Karpas-422 (cell line): ENCODE results near the gene WNT10A. TPM values are rescaled to one million over a fixed set of nuclear protein-coding genes. Genes with fewer than 3 reads are reported as not detected.

Experiments
- DNase-seq: peaks from one replicate; pipeline ENCODE4 v3.0.0-alpha.2; 2015
- H2AFZ ChIP-seq: fragments of 200-600 bp; sonication (generic); 2 replicates; pipeline ENCODE4 v1.6.1; 2014; ENCODE audit warnings: antibody characterized with exemption, low read length, mixed read lengths
- H3K27ac ChIP-seq: fragments of 200-600 bp; sonication (generic); 2 replicates; pipeline ENCODE4 v1.5.1; 2014; ENCODE audit warnings: mild to moderate bottlenecking, low read length, moderate library complexity
- H3K27me3 ChIP-seq: fragments of 200-600 bp; sonication (generic); 2 replicates; pipeline ENCODE4 v1.6.1; 2014; ENCODE audit warnings: low read length, mixed read lengths
- H3K36me3 ChIP-seq: fragments of 200-600 bp; sonication (generic); 2 replicates; pipeline ENCODE4 v1.6.1; 2014; ENCODE audit warnings: low read length, mixed read lengths; ENCODE audit not compliant: insufficient read depth
- H3K4me1 ChIP-seq: fragments of 200-600 bp; sonication (generic); 2 replicates; pipeline ENCODE4 v1.6.1; 2014; ENCODE audit warnings: mild to moderate bottlenecking, low read length, mixed read lengths
- H3K4me2 ChIP-seq: fragments of 200-600 bp; sonication (generic); 2 replicates; pipeline ENCODE4 v1.6.1; 2014; ENCODE audit warnings: low read length, low read depth, mild to moderate bottlenecking; ENCODE audit not compliant: poor library complexity, severe bottlenecking
- H3K4me3 ChIP-seq: fragments of 200-600 bp; sonication (generic); 2 replicates; pipeline ENCODE4 v1.5.1; 2014; ENCODE audit warnings: mild to moderate bottlenecking, antibody characterized with exemption, low read length, mixed read lengths
- H3K79me2 ChIP-seq: fragments of 200-600 bp; sonication (generic); 2 replicates; pipeline ENCODE4 v1.6.1; 2014; ENCODE audit warnings: mild to moderate bottlenecking, low read length, mixed read lengths
- H3K9ac ChIP-seq: fragments of 200-600 bp; sonication (generic); 2 replicates; pipeline ENCODE4 v1.6.0; 2014; ENCODE audit warnings: low read length
- H3K9me2 ChIP-seq: fragments of 200-600 bp; sonication (generic), shearing (Covaris generic); replicated peaks from 2 replicates; pipeline ENCODE4 v1.6.0; 2014; ENCODE audit warnings: mild to moderate bottlenecking, low read length, moderate library complexity; ENCODE audit not compliant: insufficient read depth
- H3K9me3 ChIP-seq: fragments of 300-700, 200-600 bp; sonication (generic); 2 replicates; pipeline ENCODE4 v1.6.1; 2014; ENCODE audit warnings: low read length, mixed read lengths
- H4K20me1 ChIP-seq: fragments of 200-600 bp; sonication (generic); 2 replicates; pipeline ENCODE4 v1.6.1; 2014; ENCODE audit warnings: mild to moderate bottlenecking, antibody characterized with exemption, low read length, low read depth; ENCODE audit not compliant: insufficient read depth
- total RNA-seq: library from RNA; depleted of rRNA; stranded (reverse); fragments of >200 nt; shearing (Covaris generic); gene quantifications from 2 replicates; pipeline ENCODE4 v1.2.3, GENCODE V29; 2014; ENCODE audit warnings: low replicate concordance; rRNA removed

Gene WNT10A
- 2.9 and 3.8 TPM in 2 replicates for total RNA-seq

DNA sequence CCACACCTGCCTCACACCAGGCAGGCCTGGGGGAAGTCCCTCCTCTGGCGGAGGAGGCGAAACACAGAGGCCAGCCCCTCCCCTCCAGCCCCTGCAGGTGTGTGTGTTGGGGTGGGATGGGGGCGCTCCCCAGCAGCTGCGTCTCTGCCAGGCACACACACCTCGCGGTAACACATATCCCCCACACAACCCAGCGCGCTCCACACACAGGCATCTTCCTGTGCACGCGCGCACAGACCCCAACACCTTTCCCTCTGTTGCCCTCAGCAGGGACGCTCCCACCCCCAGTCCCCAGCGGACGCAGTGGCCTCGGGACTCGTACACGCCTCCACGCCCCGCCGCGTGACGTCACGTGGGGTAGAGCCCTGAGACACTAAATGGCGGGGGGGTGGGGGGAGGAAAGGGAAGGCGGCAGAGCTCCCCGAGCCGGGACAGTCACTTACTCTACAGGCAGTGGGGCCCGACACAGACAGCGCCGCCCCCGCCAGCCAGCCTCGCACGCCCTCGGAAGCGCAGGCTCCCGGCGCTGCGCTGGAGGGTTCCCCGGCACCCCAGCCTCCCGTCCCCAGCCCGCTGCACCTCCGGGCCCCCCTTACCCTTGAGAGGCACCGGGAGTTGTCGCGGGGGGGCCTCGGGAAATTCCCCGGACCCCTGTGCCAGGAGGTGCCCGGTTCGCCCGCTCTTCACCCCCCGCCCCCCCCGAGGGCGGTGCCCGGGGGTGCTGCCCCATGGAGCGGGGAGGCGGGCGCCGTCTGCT, at the start of gene WNT10A:
Gene WNT10A, plus strand, starts transcription at position 751 of the 757 bp plus-strand sequence. CDS start 144 bp downstream, outside the sequence.
- peak within 1 kb of the TSS; percentile 56 for H3K4me3 ChIP-seq
- 0 out of 2 replicates have a peak, but pooled peaks cover 4% of the 10 kb centered on the region for H4K20me1 ChIP-seq
- H3K27ac ChIP-seq = no peak within 1 kb of the TSS
- no peaks in the 10 kb centered on the region for H3K36me3 ChIP-seq
- H3K4me2 ChIP-seq = peak within 1 kb of the TSS; percentile 75
- H3K4me1 ChIP-seq = peaks cover 24% of the 10 kb centered on the region
- H3K79me2 ChIP-seq = no peaks in the 10 kb centered on the region
- H3K9ac ChIP-seq = peak within 1 kb of the TSS; percentile 61
- no peaks in the 10 kb centered on the region for H3K9me2 ChIP-seq
- H3K27me3 ChIP-seq = no peaks in the 10 kb centered on the region
- peak within 1 kb of the TSS; percentile 76; the same call in 1 of the 2 replicates for H2AFZ ChIP-seq
- DNase-seq = peak; percentile 60
- H3K9me3 ChIP-seq = no peaks in the 10 kb centered on the region

DNA sequence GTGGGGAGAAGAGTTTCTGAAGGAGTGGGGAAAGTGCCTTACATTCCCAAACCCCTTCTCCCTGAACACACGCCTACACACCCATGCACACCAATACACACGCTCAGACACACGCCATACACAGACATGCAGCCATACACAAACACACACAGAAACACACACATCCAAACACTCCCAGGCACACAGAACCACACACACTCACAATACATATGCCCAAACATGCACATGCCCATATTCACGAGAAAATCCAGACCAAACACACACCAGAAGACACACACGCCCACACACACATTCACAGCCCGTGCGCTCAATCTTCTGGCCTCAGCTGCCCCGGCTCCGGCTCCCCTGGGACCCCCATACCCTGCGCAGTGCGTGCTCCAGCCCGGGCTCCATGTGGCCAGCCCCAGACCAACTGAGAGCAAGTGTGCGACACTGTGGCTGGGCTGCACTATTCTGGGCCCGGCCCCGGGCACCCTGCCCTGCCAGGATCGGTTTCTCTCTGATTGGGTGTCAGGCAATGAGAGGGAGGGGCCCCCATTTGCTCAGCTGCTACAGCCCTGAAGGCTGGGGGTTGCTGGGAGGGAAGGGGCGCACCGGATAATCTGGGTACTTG, 49.2 kb upstream of the WNT10A start, which contains the start of gene PRKAG3:
Gene PRKAG3, minus strand, starts transcription at position 426 of the 613 bp plus-strand sequence.
- no peaks in the 10 kb centered on the region for H3K9me3 ChIP-seq
- no peak within 1 kb of the TSS for H3K27ac ChIP-seq
- H3K27me3 ChIP-seq = no peaks in the 10 kb centered on the region
- no peaks in the 10 kb centered on the region for H3K79me2 ChIP-seq
- no peaks in the 10 kb centered on the region for H3K36me3 ChIP-seq
- no peaks in the 10 kb centered on the region for H3K9me2 ChIP-seq
- no peak within 1 kb of the TSS for H3K9ac ChIP-seq
- no peak for DNase-seq
- no peak within 1 kb of the TSS for H3K4me2 ChIP-seq
- no peak within 1 kb of the TSS for H3K4me3 ChIP-seq
- H4K20me1 ChIP-seq = no peaks in the 10 kb centered on the region
- H3K4me1 ChIP-seq = no peaks in the 10 kb centered on the region; the same call in 1 of the 2 replicates
- H2AFZ ChIP-seq = no peak within 1 kb of the TSS

- H3K9me2 ChIP-seq = no peaks in the 10 kb centered on the region
- H3K79me2 ChIP-seq = no peaks in the 10 kb centered on the region
- no peaks in the 10 kb centered on the region for H3K4me1 ChIP-seq
- no peaks in the 10 kb centered on the region for H4K20me1 ChIP-seq
- H3K27ac ChIP-seq = no peak overlapping the region
- no peak for DNase-seq
- no peaks in the 10 kb centered on the region for H3K36me3 ChIP-seq
- no peak overlapping the region for H3K4me2 ChIP-seq
- H3K9me3 ChIP-seq = no peaks in the 10 kb centered on the region
- no peak overlapping the region for H2AFZ ChIP-seq
- H3K9ac ChIP-seq = no peak overlapping the region
- no peaks in the 10 kb centered on the region for H3K27me3 ChIP-seq
- H3K4me3 ChIP-seq = no peak overlapping the region
These were observed 48.6 kb upstream of the WNT10A start for GRCh38 chr2:218832081-218832480.

DNA sequence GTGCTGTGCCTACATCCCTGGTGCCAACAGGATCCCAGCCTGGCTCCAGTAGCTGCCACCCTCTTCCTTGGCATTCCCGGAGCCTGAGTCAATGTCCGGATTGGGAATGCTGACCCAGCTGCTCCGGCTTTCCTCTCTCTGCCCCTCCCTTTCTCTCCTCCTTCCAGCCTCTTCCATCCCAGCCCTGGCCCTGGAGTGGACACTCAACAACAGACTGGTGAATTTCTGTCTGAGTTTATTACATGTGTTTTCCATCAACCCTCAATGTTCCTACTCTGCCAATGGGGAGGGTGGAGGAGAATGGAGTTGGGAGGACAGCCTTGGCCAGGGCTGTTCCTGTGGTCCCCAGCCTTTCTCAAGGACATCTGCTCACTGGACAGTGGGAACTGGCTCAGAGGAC, 48.1 kb upstream of the WNT10A start:
- no peak for DNase-seq
- Histone ChIP-seq H2AFZ (no peak overlapping the region), H3K4me1 (no peaks in the 10 kb centered on the region), H4K20me1 (no peaks in the 10 kb centered on the region), H3K27ac (no peak overlapping the region), H3K79me2 (no peaks in the 10 kb centered on the region), H3K9me3 (no peaks in the 10 kb centered on the region), H3K27me3 (no peaks in the 10 kb centered on the region), H3K9ac (no peak overlapping the region), H3K36me3 (no peaks in the 10 kb centered on the region), H3K9me2 (no peaks in the 10 kb centered on the region), H3K4me2 (no peak overlapping the region), H3K4me3 (no peak overlapping the region)

DNA sequence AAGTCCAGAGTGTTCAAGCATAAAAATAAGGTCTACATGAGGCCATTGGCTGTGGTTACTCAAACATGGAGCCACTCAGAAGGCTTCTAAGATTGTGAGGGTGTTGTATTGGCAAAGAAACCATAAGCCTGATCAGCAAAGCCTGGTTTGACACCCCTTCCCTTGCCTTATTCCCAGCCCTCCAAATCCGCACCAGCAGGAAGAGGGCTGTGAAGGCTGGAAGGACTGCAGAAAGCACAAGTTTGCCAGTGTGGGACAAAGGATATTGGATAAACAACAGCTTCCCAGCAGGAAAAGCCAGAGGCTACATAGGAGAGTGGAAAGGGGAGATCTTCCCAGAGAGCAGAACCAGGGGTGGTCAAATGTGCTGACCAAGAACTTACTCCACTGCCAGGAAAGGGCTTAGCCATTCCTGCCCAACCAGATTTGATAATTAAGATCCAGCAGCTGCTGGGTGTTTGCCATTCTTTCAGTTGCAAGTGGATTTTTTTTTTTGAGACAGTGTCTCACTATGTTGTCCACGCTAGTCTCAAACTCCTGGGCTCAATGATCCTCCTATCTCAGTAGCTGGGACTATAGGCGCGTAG, 47.5 kb upstream of the WNT10A start:
- no peak for DNase-seq
- no peaks in the 10 kb centered on the region for H3K27me3 ChIP-seq

DNA sequence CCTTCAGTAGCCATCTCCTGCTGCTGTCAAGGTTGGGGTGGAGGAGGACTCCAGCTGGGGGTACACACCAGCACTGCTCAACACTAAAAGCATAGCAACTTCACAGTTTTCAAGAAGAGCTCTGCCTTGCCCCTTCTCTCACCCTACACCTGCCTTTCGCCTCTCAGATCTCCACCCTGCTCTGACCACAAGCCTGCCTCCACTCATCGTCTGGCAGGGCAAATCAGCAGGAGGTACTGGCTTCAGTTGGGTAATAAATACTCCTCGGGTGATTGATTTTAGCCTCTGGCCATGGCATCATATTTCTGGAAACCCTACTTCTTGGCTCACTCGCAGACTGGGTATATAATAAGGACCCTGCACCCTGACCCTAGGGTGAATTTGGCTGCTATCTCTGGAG, 46.0 kb upstream of the WNT10A start:
- Histone ChIP-seq H3K4me2 (no peak overlapping the region), H3K27me3 (no peaks in the 10 kb centered on the region), H3K36me3 (no peaks in the 10 kb centered on the region)

More for the DNA sequence above, 47.5 kb upstream of the WNT10A start:
- Histone ChIP-seq H3K9me3 (no peaks in the 10 kb centered on the region), H3K4me3 (no peak overlapping the region), H2AFZ (no peak overlapping the region), H3K4me1 (no peaks in the 10 kb centered on the region), H3K79me2 (no peaks in the 10 kb centered on the region), H3K27ac (no peak overlapping the region), H3K9ac (no peak overlapping the region), H3K4me2 (no peak overlapping the region), H3K36me3 (no peaks in the 10 kb centered on the region), H4K20me1 (no peaks in the 10 kb centered on the region), H3K9me2 (no peaks in the 10 kb centered on the region)

DNA sequence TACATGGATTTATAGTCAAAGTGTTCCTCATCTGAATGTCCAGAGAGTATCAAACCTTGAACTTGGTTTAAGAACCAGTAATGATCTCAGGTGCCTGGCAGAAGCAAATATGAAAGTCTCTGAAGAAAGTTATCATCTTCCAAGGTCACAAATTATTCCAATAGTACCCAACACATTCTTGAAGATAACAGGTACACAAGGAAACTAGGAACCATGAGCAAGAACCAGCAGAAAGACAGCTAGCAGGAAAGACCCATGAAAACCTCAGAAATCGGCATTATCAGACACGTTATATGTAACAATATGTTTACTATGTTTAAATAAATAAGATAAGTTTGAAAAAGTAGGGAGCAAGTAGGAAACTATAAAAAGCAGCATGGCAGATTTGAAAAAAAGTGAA, 43.2 kb upstream of the WNT10A start:
- Histone ChIP-seq H3K9me2 (no peaks in the 10 kb centered on the region), H4K20me1 (no peaks in the 10 kb centered on the region), H3K4me1 (no peaks in the 10 kb centered on the region), H3K9ac (no peak overlapping the region), H3K4me3 (no peak overlapping the region), H3K27ac (no peak overlapping the region), H3K27me3 (no peaks in the 10 kb centered on the region), H2AFZ (no peak overlapping the region), H3K79me2 (no peaks in the 10 kb centered on the region), H3K36me3 (no peaks in the 10 kb centered on the region), H3K9me3 (no peaks in the 10 kb centered on the region), H3K4me2 (no peak overlapping the region)
- DNase-seq = no peak

More for the DNA sequence above, 46.0 kb upstream of the WNT10A start:
- Histone ChIP-seq H3K9me3 (no peaks in the 10 kb centered on the region), H3K79me2 (no peaks in the 10 kb centered on the region), H4K20me1 (no peaks in the 10 kb centered on the region), H2AFZ (no peak overlapping the region), H3K9ac (no peak overlapping the region), H3K27ac (no peak overlapping the region), H3K4me1 (no peaks in the 10 kb centered on the region), H3K4me3 (no peak overlapping the region), H3K9me2 (no peaks in the 10 kb centered on the region)
- DNase-seq = no peak

DNA sequence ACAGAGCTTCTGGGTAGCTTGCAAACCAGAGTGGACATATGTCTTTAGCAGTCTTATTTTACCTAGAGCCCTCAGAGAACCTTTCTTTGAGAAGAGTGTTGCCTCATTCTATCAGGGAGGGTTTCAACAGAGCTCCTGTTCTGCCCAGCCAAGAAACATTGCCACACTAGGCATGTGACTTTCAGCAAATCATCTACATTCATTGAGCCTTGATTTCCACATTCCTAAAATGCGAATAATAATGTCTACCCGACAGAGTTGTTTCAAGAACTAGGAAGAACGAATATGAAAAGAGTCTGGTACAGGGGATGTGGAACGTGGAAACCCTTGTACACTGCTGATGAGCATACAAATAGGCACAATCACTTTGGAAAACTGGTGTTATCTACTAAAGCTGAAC, 41.2 kb upstream of the WNT10A start:
- Histone ChIP-seq H4K20me1 (no peaks in the 10 kb centered on the region), H3K4me3 (no peak overlapping the region), H3K9ac (no peak overlapping the region), H3K4me2 (no peak overlapping the region), H3K27ac (no peak overlapping the region), H3K9me3 (no peaks in the 10 kb centered on the region), H3K36me3 (no peaks in the 10 kb centered on the region), H2AFZ (no peak overlapping the region), H3K4me1 (no peaks in the 10 kb centered on the region), H3K79me2 (no peaks in the 10 kb centered on the region), H3K27me3 (no peaks in the 10 kb centered on the region), H3K9me2 (no peaks in the 10 kb centered on the region)
- no peak for DNase-seq
